SW480 (cell line): Measurements from ENCODE around the gene CIART.
"Not testable (repeated sequence)": the region's sequence is repeated elsewhere in the genome, so short reads cannot be mapped to it uniquely, and the experiment has no call there.

Experiments
- DNase-seq: peaks from one replicate; pipeline ENCODE4 v3.0.0-alpha.2; 2016; ENCODE audit warnings: low spot score

CIART gene

DNA sequence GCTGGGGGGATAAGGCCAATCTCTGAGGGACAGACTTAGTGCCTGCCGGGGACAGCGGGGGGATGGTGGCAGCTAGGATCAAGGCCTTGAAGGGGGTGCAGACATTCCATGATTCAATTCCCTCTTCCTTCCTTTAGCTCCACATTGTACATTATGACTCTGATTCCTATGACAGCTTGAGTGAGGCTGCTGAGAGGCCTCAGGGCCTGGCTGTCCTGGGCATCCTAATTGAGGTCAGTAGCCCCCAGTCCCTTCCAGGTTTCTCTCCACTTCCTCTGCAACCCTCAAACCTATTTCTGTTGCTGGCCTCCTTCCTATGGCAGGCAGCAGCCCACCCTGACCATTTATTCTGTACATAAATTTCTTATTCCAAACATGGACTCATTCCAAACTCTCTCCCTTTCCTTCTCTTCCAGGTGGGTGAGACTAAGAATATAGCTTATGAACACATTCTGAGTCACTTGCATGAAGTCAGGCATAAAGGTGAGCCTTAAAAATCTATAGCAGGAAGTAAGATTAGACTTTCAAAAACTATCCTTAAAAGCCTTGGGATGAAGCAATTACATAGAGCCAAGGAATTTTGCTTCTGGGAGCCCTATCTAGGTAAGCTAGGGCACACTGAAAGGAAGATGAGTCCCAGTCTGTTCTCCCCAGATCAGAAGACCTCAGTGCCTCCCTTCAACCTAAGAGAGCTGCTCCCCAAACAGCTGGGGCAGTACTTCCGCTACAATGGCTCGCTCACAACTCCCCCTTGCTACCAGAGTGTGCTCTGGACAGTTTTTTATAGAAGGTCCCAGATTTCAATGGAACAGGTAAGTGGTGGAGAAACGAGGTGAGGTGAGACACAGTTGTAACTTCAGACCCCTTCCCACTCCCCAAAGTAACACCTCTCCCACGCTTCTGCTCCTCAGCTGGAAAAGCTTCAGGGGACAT is 19.7 kb upstream of the CIART start:
- DNase-seq = no peak

GRCh38 chr1:150263549-150263948 is 18.8 kb upstream of the CIART start:
- no peak for DNase-seq

DNA sequence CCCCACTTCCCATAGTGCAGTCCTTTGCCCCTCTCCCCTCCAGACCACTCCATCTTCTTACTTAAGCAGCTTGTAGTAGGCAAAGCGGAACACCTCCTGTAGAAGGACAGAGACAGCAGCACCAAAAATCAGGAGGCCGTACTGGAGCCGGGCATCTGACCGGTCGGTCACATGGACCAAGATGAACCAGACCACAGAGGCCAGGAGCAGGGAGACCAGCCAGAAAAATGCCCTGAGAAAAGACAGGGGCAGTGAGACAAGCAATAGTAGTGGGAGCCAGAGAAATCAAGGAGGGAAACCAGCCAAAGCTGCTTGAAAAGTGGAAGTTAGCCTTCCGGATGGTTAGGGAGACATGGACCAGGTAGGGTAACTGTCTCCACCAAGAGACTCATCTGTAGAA is 14.5 kb upstream of the CIART start:
- DNase-seq = no peak

DNA sequence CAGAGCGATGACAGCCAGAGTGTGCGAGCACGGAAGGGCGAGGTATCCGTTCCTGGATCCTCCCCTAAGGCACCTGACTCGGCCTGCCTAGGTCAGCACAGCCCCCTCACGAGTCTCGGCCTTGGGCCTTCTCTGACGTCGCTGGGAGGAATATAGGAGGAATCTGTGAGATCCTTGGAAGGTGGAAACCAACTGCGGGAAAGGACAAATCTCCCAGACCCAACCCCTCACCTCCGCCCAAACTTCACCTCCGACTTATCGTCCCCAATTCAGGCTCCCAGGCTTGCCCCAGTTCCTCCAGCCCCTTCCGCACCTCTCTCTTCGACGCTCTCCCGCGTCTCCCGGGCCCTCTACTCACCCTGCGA is 14.0 kb upstream of the CIART start:
- peak; percentile 8 for DNase-seq

DNA sequence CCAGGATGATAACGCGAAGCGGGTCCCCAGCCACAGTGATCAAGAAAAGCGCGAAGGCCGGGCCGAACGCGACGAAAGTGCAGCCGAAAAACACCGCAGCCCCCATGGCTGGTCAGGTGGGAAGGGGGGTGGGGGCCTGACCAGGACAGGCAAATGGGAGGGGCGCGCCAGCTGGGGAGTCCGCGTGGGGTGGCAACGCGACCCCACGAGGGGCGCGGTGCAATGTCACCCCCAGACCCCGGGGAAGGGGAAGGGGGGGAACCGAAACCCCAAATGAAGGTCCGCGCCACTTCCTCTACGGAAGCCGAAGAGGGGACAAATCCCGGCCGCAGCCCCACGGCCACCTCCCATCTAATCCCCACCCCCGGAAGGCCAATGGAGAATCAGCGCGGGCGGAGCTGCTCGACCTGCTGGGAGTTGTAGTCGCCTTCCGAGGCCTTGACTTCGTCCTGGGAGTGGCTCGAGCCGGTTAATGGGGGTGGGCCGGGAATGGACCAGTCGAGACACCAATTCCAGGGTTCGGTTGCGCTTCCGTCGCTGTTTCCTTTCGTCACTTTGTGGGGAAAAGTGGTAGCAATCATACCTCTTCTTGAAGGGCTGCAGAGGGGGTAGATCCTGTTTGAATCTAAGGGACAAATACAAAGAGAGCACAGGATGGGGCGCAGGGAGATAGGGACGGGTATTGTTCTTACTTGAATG is 13.5 kb upstream of the CIART start, which contains the start of gene APH1A:
TSS of gene APH1A (minus strand) at position 312 of the 699 bp plus-strand sequence. CDS start at position 106, 206 bp downstream.
- DNase-seq = peak; percentile 92

DNA sequence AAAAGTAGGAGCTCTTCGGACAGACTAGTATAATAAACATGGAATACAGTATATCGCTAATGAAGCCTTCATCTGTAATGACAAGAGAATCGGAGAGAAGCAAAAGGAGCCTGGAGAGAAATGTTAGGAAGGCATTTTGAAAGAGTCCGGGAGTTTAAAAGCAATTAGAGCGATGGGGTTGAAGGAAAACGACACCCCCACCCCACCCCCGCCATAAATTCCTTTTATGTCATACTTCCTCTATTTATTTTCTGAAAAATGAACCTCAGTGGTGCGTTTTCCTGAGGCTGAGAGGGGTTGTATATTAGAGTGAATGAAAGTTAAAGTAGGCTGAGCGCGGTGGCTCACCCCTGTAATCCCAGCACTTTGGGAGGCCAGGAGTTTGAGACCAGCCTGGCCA is 12.9 kb upstream of the CIART start:
- no peak for DNase-seq

DNA sequence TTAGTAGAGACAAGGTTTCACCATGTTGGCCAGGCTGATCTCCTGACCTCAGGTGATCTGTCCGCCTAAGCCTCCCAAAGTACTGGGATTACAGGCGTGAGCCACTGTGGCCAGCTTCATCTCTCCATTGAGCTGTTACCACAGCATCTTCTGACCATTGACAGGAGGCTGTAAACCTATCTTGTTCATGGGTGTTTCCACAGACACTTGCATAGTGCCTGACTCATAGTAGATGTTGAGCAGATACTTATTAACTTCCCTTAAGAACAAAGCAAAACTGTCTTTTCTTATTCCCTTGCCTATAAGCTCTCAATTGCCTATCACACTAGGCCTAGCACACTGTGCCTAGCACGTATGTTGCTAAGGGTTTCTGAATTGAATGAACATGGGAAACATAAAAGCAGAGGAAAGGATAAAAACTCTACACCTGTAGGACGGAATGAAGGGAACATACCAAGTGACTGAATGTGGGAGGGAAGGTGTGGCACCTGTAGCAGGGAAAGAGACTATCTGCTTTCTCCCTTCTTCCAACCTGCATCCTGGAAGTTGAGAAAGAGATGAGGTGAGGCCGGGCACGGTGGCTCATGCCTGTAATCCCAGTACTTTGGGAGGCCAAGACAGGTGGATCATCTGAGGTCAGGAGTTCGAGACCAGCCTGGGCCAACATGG is 10.9 kb upstream of the CIART start:
- no peak for DNase-seq

DNA sequence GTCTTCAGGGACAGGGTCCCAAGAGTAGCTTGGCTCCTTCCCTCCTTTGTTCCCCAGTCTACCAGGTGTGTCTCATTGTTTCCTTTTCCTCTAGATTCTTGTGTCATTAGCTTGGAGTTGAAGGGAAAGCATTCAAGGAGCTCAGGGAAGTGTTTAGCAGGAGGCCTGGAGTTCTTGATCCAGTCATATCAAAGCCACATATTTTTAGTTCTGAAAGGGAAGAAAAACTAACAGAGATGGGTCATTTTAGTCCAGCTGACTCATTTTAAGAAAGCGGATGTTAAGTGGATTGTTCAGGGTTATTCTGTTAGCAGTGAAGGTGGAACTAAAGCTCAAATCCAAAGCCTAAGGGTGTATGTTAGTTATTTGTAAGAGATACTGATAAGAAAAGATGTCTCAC is 9.0 kb upstream of the CIART start:
- no peak for DNase-seq

GRCh38 chr1:150280138-150280707 is 2.1 kb upstream of the CIART start:
- no peak for DNase-seq

DNA sequence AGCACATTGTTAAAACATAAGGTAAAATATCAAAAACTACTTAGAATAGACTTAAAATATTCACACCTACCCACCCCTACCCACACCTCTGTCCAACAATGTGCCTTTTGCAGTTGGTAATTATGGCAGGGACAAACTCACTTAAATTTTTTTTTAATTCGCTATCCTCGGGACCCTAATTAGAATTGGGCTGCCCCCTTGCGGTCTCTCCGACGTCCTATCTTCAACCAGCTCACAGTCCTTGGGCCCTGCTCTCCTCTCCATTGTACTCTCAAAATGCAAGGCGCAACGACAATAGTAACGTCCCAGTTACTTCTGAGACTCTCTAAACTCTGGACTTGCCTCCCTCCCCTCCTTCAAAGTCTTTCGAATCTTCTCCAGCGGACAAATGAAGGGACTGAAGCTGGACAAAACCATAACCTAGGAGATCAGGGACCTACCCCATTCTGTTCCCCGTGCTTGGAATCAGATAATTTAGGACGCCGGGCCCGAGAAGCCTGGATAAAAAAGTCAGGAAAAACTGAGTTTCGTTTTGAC is 1.1 kb upstream of the CIART start:
- DNase-seq = no peak

DNA sequence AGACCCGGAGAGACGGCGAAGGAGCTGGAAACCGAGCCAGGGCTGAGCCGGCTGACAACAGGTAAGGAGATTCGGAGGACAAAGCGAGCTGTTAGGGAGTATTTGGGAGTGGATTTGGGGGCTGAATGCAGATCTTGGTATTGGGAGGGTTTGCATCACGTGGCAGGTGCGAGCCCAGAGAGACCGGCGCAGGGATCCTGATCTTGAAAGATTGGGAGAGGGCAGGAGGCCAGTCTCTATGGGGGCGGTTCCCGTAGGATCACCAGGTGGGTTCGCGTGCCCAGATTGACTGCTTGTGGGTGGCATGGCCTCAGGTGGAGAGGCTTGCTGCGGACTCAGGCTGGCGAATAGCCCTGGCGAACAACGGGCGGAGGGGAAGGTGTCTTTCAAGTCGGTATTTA is 204 bp downstream of the CIART start:
- no peak for DNase-seq

DNA sequence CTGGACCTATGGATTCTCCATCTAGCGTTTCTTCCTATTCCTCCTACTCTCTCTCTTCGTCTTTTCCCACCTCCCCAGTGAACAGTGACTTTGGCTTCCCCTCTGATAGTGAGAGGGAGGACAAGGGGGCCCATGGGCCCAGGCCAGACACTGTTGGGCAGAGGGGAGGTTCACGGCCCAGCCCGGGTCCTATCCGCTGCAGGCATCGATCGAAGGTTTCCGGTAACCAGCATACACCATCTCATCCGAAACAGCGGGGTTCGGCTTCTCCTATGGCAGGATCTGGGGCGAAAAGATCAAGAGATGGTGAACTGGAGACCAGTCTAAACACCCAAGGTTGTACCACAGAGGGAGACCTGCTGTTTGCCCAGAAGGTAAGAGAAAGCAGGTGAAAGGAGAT is 906 bp downstream of the CIART start:
- DNase-seq = no peak

DNA sequence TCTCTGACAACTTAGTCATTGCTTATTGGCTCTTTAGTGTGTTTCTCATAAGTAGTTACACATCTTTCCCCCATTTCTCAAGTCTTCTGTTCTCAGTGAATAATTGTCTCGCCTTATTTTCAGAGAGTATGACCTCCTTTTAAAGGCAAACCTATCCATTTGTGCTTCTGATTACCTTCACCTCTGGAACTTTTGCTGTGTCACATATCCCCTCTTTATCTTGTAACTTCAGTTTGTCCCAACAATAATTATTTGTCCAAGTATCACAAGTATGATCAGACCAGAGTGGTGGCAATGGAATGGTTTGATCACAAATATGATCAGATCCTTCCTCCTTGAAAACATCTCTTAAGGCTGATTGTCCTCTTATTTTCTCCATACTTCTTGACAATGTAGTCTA is 6.0 kb downstream of the CIART start:
- DNase-seq = no peak

DNA sequence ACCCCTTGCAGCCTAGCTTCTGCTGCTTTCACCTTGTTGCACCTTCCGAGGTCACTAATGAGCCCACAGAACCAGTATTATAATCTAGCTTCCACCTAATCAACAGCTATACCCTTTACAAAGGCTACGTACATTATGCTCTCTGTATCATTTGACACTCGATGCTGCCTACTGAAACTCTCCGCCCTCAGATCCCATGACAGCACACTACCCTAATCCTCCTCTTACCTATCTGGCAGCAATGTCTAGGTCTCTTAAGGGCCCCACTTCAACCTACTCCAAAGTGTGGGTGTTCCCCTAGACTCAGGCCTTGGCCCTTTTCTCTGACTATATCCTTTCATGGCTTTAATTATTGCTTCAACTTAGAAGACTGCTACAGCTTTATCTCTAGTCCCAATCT is 6.5 kb downstream of the CIART start:
- DNase-seq = no peak

DNA sequence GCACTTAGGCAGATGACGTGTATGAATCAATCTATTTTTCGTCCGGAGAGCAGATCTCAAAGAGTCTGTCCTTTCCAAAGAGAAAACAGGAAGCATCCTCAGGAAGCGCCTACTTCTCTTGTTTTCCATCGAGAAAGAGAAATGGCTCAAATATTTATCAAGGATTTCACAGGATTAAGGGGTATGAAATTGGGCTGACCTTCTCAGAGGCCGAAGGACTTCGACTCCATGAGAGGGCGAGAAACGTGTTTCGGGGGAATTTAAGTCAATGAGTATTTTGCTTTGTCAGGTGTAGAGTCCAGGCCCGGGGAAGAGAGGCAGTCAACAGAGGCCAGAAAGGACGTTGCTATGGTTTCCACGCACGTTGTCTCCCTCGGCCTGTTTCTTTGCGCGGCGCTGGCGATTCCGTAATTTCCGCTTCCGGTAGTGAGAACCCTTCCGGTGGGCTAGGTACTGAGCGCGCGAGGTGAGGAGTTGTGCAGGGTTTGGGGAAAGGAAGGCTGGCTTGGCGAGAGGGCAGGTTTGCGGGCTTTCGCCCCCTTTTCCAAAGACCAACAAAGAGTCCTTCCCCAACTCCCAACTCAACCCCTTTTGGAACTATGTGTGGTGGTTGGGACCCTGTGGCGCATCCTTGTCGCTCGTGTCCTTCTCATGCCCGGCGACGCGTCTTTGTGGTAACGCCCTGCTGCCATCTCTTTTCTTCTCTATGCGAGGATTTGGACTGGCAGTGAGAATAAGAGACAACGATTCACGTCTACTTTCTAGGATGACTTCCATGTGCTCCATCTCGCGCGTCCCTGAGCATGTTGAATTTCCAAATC is 11.3 kb downstream of the CIART start, which contains the start of gene MRPS21:
TSS of gene MRPS21 (plus strand) at position 429 of the 821 bp plus-strand sequence. CDS start 506 bp downstream, outside the sequence.
- peak; percentile 51 for DNase-seq

GRCh38 chr1:150295476-150295875 is 13.1 kb downstream of the CIART start:
- DNase-seq = no peak

DNA sequence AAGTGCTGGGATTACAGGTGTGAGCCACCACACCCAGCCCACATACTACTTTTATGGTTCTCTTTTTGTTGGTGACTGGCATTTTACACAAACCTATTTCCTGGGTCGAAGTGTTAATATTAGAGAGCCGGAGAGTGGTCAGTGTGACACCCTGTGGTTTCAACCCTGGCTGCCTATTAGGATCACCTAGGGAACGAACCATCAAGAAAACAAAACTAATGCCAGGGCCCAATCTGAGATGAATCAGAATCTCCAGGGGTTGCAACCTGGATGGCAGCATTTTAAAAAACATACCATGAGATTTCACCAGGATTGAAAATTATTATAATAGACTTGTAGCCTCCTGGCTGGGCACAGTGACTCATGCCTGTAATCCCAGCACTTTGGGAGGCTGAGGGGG is 17.4 kb downstream of the CIART start:
- no peak for DNase-seq

DNA sequence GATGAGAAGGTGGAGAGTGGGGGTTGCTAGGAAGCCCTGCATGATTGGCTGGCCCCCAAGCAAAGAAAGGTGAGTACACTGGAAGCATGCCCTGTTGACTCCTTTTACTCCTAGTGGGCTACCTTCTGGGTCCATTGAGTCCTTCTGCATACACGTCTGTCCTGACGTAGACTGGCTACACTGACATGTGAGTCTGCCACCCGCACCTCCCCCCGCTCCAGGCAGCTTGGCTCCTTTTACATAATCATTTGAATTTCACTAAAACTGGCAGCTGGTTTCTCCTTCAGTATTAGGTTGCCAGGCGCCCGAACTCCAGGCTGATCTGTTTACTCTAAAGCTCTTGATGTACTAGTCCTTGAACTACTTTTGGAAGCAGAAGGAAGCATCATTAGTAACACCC is 20.0 kb downstream of the CIART start:
- no peak for DNase-seq

DNA sequence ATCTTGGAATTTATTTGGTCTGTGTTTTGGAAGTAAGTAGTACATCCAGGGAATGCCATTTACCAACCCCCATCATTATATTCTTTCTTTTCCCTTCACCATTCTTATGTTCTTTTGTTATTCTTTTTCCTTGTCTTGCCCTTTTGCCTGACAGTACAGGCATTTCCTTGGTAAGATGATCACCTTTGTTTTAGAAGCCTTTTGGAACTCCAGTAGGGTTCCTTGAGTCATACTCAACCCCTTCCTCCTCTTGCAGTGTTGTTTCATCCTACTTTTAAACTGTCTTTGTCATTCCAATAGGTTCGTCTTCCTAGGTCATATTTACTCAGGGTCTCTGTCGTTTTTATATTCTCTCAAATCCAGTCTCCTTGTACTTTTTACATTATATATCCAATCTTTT is 20.5 kb downstream of the CIART start:
- DNase-seq = no peak

GRCh38 chr1:150308585-150308984 is 26.2 kb downstream of the CIART start:
- not testable (repeated sequence) for DNase-seq
